GM19351 (cell line): ENCODE data around the gene TSTD1.
"Not testable (repeated sequence)": the region's sequence is repeated elsewhere in the genome, so short reads cannot be mapped to it uniquely, and the experiment has no call there.

Source experiments
- ATAC-seq: cut with Tn5 transposase; IDR thresholded peaks from one replicate; pipeline ENCODE4 v1.9.1; 2021; ENCODE audit warnings: mild to moderate bottlenecking, moderate library complexity; ENCODE audit not compliant: unreplicated experiment

TSTD1 gene

DNA sequence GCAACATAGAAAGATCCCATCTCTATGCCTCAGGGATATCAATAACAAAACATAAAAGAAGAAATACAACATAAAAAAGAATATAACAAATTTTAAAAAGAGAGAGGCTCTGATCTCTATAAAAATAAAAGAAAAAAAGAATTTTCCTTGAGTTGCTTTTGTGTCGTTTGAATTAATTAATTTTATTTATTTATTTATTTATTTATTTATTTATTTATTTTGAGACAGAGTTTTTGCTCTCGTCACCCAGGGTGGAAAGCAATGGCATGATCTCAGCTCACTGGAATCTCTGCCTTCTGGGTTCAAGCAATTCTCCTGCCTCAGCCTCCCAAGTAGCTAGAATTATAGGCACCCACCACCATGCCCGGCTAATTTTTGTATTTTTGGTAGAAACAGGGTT is 26.3 kb downstream of the TSTD1 start:
- ATAC-seq: no peak

DNA sequence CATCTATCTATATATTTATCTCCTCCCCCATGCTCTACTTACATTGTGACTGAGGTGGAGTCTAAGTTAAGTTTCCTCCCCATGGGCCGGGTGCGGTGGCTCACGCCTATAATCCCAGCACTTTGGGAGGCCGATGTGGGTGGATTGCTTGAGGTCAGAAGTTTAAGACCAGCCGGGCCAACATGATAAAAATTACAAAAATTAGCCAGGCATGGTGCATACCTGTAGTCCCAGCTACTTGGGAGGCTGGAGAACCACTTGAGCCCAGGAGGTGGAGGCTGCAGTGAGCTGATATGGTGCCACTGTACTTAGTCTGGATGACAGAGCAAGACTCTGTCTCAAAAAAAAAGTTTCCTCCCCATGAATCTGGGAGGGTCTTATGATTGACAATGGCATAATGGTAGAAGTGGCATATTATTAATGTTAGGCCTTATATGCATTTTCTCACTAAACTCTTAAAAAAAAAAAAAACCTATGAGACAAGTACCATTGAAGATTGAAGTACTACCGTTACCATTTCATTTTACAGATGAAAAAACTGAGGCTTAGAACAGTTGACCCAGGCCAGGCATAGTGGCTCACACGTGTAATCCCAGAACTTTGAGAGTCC is 29.1 kb downstream of the TSTD1 start:
- no peak for ATAC-seq

DNA sequence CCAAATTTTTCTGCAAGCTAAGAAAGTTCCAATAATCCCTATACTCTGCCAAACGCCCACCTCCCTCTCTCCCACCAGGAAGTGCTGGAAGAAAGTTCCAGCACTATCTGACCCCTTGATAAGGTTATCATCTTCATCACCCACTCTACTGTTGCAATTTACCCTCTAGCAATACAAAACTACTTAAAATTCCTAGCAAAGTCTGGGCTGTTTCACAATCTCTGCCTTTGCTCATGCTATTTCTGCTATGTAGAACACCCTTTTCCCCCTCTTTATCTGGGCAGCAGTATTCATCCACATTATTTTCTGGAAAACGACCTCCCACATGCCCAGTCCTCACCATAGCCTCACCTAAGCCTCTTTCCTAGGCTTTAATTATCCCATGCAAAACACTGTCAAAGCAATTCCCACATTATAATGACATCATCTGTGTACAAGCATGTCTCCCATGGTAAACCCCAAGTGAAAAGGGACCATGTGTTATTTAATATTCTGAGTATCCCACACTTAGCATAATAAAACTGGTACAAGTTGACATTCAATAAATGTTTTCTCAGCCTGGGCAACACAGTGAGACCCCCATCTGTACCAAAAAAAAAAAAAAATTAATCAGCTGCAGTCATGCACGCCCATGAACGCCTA is 29.8 kb downstream of the TSTD1 start:
- ATAC-seq: no peak

DNA sequence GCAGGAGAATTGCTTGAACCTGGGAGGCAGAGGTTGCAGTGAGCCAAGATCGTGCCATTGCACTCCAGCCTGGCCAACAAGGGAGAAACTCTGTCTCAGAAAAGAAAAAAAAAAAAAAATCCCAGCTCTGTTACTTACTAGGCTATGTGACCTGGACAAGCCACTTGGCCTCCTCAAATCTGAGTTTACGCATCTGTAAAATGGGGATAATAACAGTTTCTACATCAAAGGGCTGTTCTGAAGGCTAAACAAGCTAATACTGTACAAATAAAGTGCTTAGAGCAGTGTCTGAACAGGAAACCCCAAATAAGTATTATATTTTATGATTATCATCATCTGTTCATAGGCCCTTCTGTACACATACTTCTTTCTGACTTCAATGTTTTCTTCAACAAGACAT is 31.4 kb downstream of the TSTD1 start:
- ATAC-seq: no peak

DNA sequence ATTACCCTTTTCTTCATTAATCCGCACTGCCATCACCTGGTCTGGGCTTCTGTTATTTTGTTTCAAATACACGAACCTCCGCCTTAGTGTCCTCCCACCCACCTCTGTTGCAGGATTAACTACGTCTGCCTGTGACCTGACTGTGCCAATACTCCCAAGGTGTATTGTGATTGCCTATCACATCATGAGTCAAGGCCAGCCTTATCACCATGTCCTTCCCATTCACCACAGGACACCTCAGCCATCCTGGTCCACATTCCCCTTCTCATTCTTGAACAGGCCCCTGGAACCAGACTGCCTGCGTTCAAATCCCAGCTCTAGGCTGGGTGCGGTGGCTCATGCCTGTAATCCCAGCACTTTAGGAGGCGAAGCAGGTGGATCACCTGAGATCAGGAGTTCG is 32.2 kb downstream of the TSTD1 start:
- ATAC-seq: no peak

DNA sequence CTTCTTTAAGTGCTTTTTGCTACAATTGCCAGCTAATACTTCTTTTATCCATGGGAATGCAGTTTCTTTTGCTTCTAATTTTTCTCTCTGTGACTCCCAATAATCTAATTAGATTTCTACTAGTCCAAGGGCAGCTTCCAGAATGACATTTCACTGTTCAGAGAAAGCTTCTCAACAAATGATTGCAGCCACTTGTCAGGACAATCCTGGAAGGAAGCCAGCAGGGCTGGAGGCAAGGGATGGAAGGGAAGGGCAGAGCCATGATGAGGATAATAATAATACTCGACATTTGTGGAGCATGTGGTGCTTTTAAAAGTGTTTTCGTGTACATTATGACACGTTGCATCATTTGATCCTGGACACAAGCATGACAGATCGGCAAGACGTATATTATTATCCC is 37.2 kb downstream of the TSTD1 start:
- ATAC-seq: no peak

DNA sequence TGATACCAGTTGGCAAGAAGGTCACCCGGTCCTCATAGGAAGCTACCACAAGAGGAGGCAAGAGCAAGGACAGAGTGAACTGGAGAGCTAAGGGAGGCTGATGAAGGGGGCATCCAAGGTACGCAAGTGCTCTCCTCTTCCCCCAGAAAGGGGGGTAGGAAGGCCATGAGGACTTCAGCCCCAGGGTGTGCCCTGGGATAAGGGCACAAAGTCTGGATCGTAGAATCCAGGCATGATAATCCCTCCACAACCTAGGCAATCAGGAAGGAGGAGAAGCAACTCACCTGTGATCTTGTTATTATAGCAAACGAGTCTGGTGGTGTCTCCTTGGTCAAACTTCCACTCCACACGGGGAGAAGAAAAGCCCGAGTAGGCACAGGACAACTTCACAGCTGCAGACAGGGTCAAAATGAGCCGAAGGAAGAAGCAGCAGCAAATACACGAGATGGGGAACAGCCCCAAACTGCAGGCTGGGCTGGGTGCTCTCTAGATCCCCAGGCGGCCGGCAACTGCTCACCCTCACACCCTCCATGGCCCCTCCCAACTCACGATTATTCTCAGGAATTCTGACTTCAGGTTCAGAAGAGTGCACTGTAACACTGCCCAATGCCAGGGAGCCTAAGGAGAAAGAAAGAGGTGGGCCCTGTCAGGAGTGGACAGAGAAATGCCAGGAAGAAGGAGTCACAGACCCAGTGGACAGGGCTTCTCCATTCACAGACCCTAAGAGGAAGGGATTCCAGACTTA is 37.9 kb downstream of the TSTD1 start:
- no peak for ATAC-seq

DNA sequence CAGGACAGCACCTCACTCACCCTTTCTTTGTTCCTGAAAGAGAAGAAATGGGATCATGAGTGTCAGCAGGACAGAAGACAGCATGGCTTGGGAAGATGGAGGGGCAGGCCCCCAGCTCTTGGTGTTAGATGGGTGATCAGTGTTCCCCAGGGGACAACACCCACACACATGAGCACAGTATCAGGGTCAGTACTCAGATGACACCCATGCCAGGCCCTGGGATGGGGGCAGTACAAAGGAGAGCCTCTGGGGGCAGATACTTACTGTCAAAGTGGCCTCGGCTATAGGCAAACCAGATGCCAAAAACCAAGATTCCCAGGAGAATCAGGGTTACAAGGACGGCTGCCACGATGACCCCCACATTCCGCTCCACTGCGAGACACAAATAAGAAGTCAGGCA is 39.4 kb downstream of the TSTD1 start:
- no peak for ATAC-seq

DNA sequence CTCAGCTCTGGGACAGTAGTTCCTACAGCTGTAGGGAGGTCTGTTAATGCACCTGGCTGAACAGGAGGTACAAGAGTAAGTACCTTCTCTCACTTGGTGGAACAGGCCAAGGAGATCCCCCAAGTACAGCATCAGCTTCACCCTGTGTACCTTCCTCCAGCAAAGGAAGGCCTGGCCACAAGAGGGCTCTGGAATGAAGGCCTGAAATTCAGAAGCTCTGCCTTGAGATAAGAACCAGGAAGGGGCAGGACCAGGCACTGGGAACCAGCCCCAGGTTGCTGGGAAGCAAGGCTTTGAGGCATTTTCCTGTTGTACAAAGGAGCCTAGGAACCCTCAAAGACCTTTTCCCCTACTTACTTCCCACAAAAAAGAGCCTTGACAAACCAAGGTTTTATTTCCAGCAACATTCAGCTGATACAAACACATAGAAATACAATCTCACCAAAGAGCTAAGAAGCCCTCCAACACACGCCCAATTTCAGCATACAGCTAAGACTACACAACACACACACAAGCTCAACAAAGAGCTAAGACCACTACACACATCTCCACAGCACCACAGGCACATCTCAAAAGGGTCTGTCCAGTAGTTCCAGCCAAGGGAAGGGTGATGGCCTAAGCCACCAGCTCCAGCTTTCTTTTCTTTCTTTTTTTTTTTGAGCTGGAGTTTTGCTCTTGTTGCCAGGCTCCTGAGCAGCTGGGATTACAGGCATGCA is 41.3 kb downstream of the TSTD1 start:
- no peak for ATAC-seq

DNA sequence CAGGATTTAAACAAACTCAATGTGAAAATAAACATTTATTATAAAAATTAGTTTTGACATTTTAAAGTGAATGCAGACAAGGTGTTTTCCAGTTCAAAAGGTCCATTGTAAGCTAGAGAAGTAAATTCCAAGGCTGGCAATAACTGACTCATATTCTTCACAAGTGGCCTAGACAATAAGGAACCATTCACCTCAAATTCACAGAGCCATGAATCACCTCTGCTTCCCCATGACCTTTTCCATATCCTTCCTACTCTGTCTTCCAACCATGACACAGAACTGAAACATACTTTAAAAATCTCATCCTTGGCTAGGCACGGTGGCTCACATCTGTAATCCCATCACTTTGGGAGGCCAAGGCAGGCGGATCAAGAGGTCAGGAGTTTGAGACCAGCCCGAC is 42.6 kb downstream of the TSTD1 start:
- no peak for ATAC-seq

DNA sequence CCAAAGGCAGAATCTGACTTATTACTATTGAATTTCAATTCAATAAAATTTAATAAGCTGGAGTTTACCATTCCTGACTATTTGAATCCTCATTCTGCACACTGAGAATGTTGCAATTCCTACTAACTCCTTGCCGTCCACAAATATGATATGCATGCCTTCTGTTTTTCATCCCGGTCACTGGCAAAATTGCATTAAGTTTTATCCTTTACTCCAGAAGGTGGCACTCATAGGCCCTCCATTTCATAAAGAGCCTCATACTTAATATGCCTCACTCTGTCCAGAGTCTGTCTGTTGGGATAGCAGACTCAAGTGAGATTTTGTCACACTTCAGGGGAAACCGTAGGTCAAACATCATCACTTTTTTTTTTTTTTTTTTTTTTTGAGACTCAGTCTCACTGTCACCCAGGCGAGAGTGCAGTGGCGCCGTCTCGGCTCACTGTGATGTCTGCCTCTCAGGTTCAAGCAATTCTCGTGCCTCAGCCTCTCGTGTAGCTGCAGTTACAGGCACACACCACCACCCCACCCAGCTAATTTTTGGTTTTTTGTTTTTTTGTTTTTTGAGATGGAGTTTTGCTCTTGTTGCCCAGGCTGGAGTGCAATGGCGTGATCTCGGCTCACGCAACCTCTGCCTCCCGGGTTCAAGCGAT is 45.1 kb downstream of the TSTD1 start:
- ATAC-seq: no peak

DNA sequence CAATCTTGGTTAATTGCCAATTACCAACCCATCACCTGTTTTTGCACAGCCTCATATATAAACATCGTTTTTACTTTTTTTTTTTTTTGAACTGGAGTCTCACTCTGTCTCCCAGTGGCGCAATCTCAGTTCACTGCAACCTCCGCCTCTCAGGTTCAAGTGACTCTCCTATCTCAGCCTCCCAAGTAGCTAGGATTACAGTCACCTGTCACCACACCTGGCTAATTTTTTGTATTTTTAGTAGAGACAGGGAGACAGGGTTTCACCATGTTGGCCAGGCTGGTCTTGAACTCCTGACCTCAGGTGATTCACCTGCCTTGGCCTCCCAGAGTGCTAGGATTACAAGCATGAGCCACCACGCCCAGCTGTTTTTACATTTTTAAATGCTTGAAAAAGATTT is 46.7 kb downstream of the TSTD1 start:
- ATAC-seq: not testable (repeated sequence)
